MCF 10A (cell line): ENCODE data around the gene CAPN10. TPM values are rescaled to one million over a fixed set of nuclear protein-coding genes. Genes with fewer than 3 reads are reported as not detected.

Source experiments
- BruUV-seq: library from RNA; stranded (reverse); fragments of 400-500 nt; replicated peaks from 2 replicates; lab custom pipeline; 2021; lab: Mats Ljungman, UMichigan
- CTCF ChIA-PET: fragments of 300-600 bp; sonication (Branson Sonifier 250); formaldehyde crosslinking; extraction: SDS; loops from one replicate; lab custom pipeline; 2021; ENCODE audit warnings: antibody characterized with exemption, inconsistent platforms; lab: Yijun Ruan, JAX
- POLR2A ChIA-PET: fragments of 300-600, 350-650 bp; sonication (Branson Sonifier 250); formaldehyde crosslinking; extraction: SDS; loops from one replicate; lab custom pipeline; 2020; ENCODE audit warnings: antibody characterized with exemption, inconsistent platforms; lab: Yijun Ruan, JAX
- DNase-seq: peaks from one replicate; pipeline ENCODE4 v3.0.0-alpha.2; 2018; ENCODE audit not compliant: unreplicated experiment
- H3K27ac Mint-ChIP-seq: one replicate; pipeline ENCODE4 v1.8.0; 2022; ENCODE audit warnings: mild to moderate bottlenecking, low read depth, mixed read lengths; ENCODE audit not compliant: unreplicated experiment
- H3K27me3 Mint-ChIP-seq: one replicate; pipeline ENCODE4 v1.8.0; 2022; ENCODE audit warnings: mixed read lengths; ENCODE audit not compliant: insufficient read depth, unreplicated experiment
- H3K36me3 Mint-ChIP-seq: one replicate; pipeline ENCODE4 v1.8.0; 2022; ENCODE audit warnings: mild to moderate bottlenecking, moderate library complexity, mixed read lengths; ENCODE audit not compliant: insufficient read depth, unreplicated experiment
- H3K4me1 Mint-ChIP-seq: one replicate; pipeline ENCODE4 v1.8.0; 2022; ENCODE audit warnings: mixed read lengths; ENCODE audit not compliant: insufficient read depth, unreplicated experiment
- H3K4me3 Mint-ChIP-seq: one replicate; pipeline ENCODE4 v1.8.0; 2022; ENCODE audit warnings: mild to moderate bottlenecking, moderate library complexity, mixed read lengths; ENCODE audit not compliant: unreplicated experiment
- H3K9me3 Mint-ChIP-seq: one replicate; pipeline ENCODE4 v1.8.0; 2022; ENCODE audit warnings: mixed read lengths; ENCODE audit not compliant: unreplicated experiment
- intact Hi-C: fragments of 100-400 bp; cut with micrococcal nuclease; formaldehyde crosslinking; loops from 2 replicates; pipeline ENCODE4 v1.14.1; 2022
- total RNA-seq: library from RNA; stranded (reverse); gene quantifications from 2 replicates; pipeline ENCODE4 v1.2.3, GENCODE V29; 2022
- TF ChIP-seq, protein P1 (sequence below): fragments of 200-600 bp; IDR thresholded peaks from one replicate; pipeline ENCODE4 v1.8.0; 2022; ENCODE audit warnings: antibody characterized with exemption, mild to moderate bottlenecking; ENCODE audit not compliant: unreplicated experiment

Gene CAPN10
- total RNA-seq, 1 experiment from 2014 or later: 27.6 TPM

- Mint-ChIP-seq H3K27ac (no peak overlapping the region), H3K4me1 (no peaks in the 10 kb centered on the region), H3K9me3 (peaks cover 14% of the 10 kb centered on the region), H3K27me3 (peaks cover 11% of the 10 kb centered on the region), H3K36me3 (no peaks in the 10 kb centered on the region), H3K4me3 (no peak overlapping the region)
- no peak for DNase-seq
- TF ChIP-seq, protein P1, sequence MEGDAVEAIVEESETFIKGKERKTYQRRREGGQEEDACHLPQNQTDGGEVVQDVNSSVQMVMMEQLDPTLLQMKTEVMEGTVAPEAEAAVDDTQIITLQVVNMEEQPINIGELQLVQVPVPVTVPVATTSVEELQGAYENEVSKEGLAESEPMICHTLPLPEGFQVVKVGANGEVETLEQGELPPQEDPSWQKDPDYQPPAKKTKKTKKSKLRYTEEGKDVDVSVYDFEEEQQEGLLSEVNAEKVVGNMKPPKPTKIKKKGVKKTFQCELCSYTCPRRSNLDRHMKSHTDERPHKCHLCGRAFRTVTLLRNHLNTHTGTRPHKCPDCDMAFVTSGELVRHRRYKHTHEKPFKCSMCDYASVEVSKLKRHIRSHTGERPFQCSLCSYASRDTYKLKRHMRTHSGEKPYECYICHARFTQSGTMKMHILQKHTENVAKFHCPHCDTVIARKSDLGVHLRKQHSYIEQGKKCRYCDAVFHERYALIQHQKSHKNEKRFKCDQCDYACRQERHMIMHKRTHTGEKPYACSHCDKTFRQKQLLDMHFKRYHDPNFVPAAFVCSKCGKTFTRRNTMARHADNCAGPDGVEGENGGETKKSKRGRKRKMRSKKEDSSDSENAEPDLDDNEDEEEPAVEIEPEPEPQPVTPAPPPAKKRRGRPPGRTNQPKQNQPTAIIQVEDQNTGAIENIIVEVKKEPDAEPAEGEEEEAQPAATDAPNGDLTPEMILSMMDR: no peak
- no TSS peak for BruUV-seq
- CTCF ChIA-PET: no interaction called here
- POLR2A ChIA-PET: no interaction called here
- intact Hi-C loops: no loop called here
Measured at GRCh38 chr2:240635121-240635997, 48.8 kb downstream of the CAPN10 start.

DNA sequence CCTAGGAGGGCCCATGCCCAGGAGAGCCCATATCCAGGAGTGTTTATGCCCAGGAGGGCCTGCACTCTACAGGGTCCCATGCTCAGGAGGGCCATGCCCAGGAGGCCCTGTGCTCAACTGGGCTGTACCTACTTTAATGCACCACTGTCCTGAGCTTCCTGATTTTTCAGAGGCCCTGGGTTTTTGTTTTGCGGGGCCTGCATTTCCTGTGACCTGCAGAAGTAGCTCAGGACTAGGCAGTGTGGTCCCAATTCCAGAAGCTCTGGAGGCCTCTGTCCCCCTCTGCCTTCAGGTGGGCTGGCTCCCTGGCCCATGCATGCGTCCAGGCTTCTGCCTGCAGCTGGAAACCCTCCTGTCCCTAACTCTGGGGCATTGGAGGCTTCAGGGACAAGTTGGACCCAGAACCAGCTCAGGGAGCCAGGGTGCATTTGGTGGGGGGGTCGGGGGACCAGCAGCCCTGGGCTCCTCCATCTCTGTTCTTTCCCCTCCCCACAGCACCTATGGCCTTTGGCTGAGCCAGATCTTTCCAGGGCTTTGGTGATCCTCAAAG lies 49.5 kb downstream of the CAPN10 start:
- intact Hi-C loops: no loop called here
- CTCF ChIA-PET: no interaction called here
- POLR2A ChIA-PET: no interaction called here

DNA sequence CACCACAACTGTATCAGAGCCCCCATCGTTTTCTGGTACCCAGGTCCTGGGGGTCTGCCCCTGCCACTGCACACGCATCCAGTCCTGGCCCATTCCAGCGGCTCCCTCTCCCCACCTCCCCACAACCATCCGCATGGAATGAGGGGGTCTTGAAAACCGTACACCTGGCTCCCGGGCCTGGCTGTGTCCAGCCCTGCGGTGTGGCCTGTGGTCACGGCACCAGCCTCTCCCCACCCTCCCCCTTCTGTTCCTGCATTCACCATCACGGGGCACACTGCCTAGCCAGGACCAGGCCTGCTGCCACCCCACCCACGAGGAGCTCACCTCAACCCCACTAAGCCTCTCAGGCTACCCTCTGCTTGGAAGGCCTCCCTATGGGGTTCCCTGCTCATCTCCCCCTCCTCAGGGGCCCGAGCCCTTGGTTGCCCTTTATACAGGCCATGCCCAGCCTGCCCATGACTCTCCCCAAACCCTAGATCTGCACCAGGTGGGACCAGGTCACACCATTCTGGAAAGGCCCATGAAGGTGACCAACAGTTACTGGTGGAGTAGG lies 50.1 kb downstream of the CAPN10 start:
- Mint-ChIP-seq H3K27me3 (peaks cover 11% of the 10 kb centered on the region), H3K36me3 (no peaks in the 10 kb centered on the region), H3K4me3 (no peak overlapping the region), H3K27ac (no peak overlapping the region), H3K4me1 (no peaks in the 10 kb centered on the region), H3K9me3 (peaks cover 14% of the 10 kb centered on the region)
- CTCF ChIA-PET: interaction anchor here (0.6 kb wide), 1 partner anchor 24 kb away, joined by 3 read pairs; no protein-coding TSS in a partner anchor
- intact Hi-C loops: no loop called here
- POLR2A ChIA-PET: no interaction called here
- TF ChIP-seq, protein P1: no peak
- DNase-seq: no peak
- BruUV-seq: no TSS peak

More for the DNA sequence above, 49.5 kb downstream of the CAPN10 start:
- Mint-ChIP-seq H3K4me1 (no peaks in the 10 kb centered on the region), H3K36me3 (no peaks in the 10 kb centered on the region), H3K9me3 (peaks cover 14% of the 10 kb centered on the region), H3K4me3 (no peak overlapping the region), H3K27ac (no peak overlapping the region), H3K27me3 (peaks cover 11% of the 10 kb centered on the region)
- no TSS peak for BruUV-seq
- DNase-seq: no peak
- TF ChIP-seq, protein P1: no peak
